Peyer's patch (tissue), 4 donors: ENCODE results near the gene MEGF8. TPM values are rescaled to one million over a fixed set of nuclear protein-coding genes. Genes with fewer than 3 reads are reported as not detected.

Experiments
- DNase-seq, 3 donors: peaks; one replicate each; pipeline ENCODE4 v3.0.0-alpha.2; 2017 to 2019
- H3K27ac ChIP-seq, 4 donors: fragments of 200-600 bp; sonication (generic); one replicate each; pipeline ENCODE4 v1.5.1; 2016 to 2019
- H3K27me3 ChIP-seq, 2 donors: fragments of 200-600 bp; sonication (generic); one replicate each; pipeline ENCODE4 v1.5.1; 2019
- H3K36me3 ChIP-seq, 3 donors: fragments of 200-600 bp; sonication (generic); one replicate each; pipeline ENCODE4 v1.5.1; 2016 to 2019
- H3K4me1 ChIP-seq, 4 donors: fragments of 200-600 bp; sonication (generic); one replicate each; pipeline ENCODE4 v1.5.1; 2016 to 2019
- H3K4me3 ChIP-seq, 4 donors: fragments of 200-600 bp; sonication (generic); 1 replicate in 3 of 4; 2 replicates in 1 of 4; pipeline ENCODE4 v1.5.1; 2016 to 2019; ENCODE audit warnings: mild to moderate bottlenecking in 1 of 4
- H3K9me3 ChIP-seq, 4 donors: fragments of 200-600 bp; sonication (generic); one replicate each; pipeline ENCODE4 v1.5.1; 2016 to 2019; ENCODE audit warnings: mild to moderate bottlenecking in 1 of 4
- POLR2A ChIP-seq, 2 donors: fragments of 450-650 bp; IDR thresholded peaks; one replicate each; pipeline ENCODE4 v1.5.1; 2017; ENCODE audit warnings: antibody characterized with exemption in 2 of 2, mild to moderate bottlenecking in 2 of 2, moderate library complexity in 2 of 2
- total RNA-seq, 4 donors: library from RNA; depleted of rRNA; stranded (reverse); fragments of >200 nt; gene quantifications; one replicate each; pipeline ENCODE4 v1.1.0, GENCODE V29; 2016
- TF ChIP-seq, protein P1 (sequence below), 6 experiments: fragments of 450-650 bp in 4 of 6; fragments of 200-600 bp in 2 of 6; sonication (generic) in 1 of 6; IDR thresholded peaks; one replicate each; pipeline ENCODE4 v1.5.1; 2017 to 2019; ENCODE audit warnings: antibody characterized with exemption in 6 of 6, mild to moderate bottlenecking in 3 of 6, moderate library complexity in 1 of 6

Gene MEGF8
- 10 to 100 TPM; 12.3 to 30.8 (median 22.3) TPM for total RNA-seq

DNA sequence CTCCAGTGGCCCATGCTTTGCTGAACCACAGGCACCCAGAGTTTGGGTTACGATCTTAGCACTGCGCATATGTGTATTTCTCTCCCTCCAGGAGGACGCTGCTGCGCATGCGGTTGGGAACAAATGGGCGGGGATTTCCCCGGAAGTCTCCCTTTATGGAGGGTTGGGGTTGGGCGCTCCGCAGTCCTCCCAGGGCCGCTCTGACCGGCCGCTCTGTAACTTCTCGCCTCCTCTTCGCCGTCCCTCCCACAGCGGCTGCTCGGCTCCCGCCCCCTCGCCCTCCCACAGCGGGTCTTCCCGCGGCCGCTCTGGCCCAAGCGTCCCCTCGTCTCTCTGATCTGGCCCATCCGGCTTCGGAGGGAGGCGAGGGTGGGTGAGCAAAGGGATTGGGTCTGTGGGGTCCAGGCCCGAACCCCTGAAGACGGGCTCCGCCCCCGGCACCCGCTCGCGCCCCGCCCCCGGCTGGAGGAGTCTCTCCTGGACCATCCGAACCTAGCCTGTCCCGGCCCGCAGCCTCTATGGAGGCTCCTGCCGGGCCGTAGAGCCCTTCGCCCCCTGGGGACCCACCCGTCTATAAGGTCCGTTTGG, at the start of gene MEGF8:
MEGF8 (plus strand) TSS at position 328 of the 588 bp plus-strand sequence. CDS start 609 bp downstream, outside the sequence.
- H3K4me3 ChIP-seq, result peak within 1 kb of the TSS; percentile 72 to 93 (median 83)
- H3K27ac ChIP-seq, result peak within 1 kb of the TSS; percentile 61 to 84 (median 72)
- DNase-seq, result peak; percentile 97 to 99 (median 98)
- H3K4me1 ChIP-seq, result peaks cover 0 to 22% (median 12%) of the 10 kb centered on the region in 4 donors
- no peaks in the 10 kb centered on the region for H3K36me3 ChIP-seq
- TF ChIP-seq, protein P1, sequence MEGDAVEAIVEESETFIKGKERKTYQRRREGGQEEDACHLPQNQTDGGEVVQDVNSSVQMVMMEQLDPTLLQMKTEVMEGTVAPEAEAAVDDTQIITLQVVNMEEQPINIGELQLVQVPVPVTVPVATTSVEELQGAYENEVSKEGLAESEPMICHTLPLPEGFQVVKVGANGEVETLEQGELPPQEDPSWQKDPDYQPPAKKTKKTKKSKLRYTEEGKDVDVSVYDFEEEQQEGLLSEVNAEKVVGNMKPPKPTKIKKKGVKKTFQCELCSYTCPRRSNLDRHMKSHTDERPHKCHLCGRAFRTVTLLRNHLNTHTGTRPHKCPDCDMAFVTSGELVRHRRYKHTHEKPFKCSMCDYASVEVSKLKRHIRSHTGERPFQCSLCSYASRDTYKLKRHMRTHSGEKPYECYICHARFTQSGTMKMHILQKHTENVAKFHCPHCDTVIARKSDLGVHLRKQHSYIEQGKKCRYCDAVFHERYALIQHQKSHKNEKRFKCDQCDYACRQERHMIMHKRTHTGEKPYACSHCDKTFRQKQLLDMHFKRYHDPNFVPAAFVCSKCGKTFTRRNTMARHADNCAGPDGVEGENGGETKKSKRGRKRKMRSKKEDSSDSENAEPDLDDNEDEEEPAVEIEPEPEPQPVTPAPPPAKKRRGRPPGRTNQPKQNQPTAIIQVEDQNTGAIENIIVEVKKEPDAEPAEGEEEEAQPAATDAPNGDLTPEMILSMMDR (IDR thresholded peaks at IDR 0.05), result peak in 4 of 6 experiments; percentile 86 to 92 (median 88)
- TF ChIP-seq POLR2A (IDR thresholded peaks at IDR 0.05), result peak; percentile 41 to 81
- H3K27me3 ChIP-seq, result peaks cover 0 to 18% of the 10 kb centered on the region in 2 donors
- H3K9me3 ChIP-seq, result no peaks in the 10 kb centered on the region

DNA sequence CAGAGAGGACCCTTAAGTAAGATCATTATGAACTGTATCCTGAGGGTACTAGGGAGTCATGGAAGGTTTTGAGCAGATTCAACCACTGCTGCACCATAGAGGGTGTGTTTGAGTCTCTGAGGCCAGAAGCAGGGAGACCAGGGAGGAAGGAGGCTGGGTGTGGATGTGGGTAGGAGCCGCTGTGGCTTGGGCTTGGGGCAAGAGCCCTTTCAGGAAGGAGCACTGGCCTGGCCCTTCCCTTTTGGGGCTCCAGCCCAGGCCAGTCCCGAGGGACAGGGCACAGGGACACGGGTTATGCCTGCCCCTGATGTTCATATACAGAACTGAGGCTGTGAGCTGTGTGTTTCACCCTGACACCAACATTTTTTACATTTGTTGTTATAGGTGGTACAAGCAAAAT, 49.2 kb upstream of the MEGF8 start:
- no peak overlapping the region for H3K4me3 ChIP-seq
- peaks cover 0 to 37% (median 0%) of the 10 kb centered on the region in 3 donors for H3K36me3 ChIP-seq
- no peaks in the 10 kb centered on the region for H3K9me3 ChIP-seq
- H3K27me3 ChIP-seq, result no peaks in the 10 kb centered on the region
- DNase-seq, result peak in 1 of 3 donors; percentile 47
- TF ChIP-seq, protein P1 (IDR thresholded peaks at IDR 0.05), result no peak
- TF ChIP-seq POLR2A (IDR thresholded peaks at IDR 0.05), result no peak
- peak overlapping the region in 1 of 4 donors; percentile 38 for H3K27ac ChIP-seq
- H3K4me1 ChIP-seq, result peaks cover 8 to 47% (median 17%) of the 10 kb centered on the region in 4 donors

GRCh38 chr19:42276821-42277220, 48.6 kb upstream of the MEGF8 start:
- TF ChIP-seq, protein P1 (IDR thresholded peaks at IDR 0.05), result no peak
- no peak for TF ChIP-seq POLR2A (IDR thresholded peaks at IDR 0.05)
- no peaks in the 10 kb centered on the region for H3K9me3 ChIP-seq
- H3K27ac ChIP-seq, result peak overlapping the region in 1 of 4 donors; percentile 99
- no peaks in the 10 kb centered on the region for H3K27me3 ChIP-seq
- peaks cover 0 to 34% (median 0%) of the 10 kb centered on the region in 3 donors for H3K36me3 ChIP-seq
- no peak overlapping the region for H3K4me3 ChIP-seq
- peaks cover 12 to 47% (median 21%) of the 10 kb centered on the region in 4 donors for H3K4me1 ChIP-seq
- no peak for DNase-seq

DNA sequence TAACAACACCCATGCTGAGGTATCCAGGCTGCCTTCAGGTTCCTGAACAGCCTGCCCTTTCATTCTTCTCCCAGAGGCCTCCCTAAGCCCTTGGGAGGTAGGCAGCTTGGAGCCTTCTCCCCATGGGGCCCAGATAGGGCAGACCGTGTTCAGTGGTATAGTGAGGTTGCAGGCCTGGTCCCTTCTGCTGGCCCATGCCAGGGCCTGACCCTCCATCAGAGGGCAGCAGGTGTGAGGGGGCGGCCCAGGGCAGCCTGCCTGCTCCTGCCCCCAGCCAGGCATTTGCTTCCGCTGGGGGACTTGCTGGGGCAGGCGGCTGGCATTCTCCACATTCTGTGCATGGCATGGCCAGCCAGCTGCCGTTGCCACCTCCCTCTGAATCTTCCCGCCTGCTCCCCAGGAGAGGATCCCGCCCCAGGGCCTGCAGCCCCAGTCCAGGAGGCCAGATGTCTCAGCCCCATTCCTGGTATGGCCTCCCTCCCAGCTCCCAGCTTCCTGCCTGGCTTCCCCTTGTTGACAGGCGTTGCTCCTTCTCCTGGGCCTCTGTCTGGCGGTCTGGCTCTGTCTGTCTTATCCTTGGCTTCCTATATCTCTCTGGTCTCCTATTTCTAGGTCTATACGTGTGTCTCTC, 47.5 kb upstream of the MEGF8 start:
- Histone ChIP-seq H3K4me1 (peaks cover 14 to 58% (median 30%) of the 10 kb centered on the region in 4 donors), H3K36me3 (peaks cover 0 to 23% (median 0%) of the 10 kb centered on the region in 3 donors), H3K4me3 (no peak overlapping the region), H3K9me3 (no peaks in the 10 kb centered on the region), H3K27ac (peak overlapping the region in 2 of 4 donors; percentile 60 to 99), H3K27me3 (no peaks in the 10 kb centered on the region)
- peak in 1 of 3 donors; percentile 46 for DNase-seq
- TF ChIP-seq, protein P1 (IDR thresholded peaks at IDR 0.05), result no peak
- no peak for TF ChIP-seq POLR2A (IDR thresholded peaks at IDR 0.05)

DNA sequence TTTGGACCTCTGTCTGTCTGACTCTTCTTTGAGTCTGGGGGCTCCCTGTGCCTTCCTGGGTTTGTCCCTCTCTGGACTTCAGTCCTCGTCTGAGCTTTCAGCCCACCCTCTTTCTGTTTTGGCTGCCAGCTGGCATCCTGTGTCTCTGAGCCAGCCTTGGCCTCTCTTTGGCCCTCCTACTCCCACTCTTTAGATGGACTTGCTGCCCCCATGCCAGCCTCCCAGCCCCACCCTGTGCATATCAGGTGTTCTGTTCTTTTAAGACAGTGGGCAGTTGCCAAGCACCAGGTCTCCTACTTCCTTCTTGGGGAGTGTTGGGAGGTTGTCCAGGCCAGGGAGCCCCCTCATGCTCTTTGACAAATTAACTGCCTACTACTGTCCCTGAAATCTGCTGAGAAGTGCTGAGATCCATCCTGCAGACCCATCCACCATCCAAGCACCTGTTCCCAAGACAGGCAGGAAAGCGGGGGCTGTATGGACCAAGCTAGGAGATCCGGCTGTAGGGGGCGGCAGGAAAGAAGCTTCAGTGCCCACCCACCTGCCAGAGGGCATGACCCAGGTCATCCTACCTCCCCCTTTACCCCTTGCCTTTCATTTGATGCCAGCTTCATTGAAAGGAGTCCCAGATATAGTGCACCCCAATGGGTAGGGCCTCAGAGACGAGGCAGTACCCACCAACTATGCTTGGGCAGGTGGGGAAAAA, 46.8 kb upstream of the MEGF8 start:
- DNase-seq, result peak in 1 of 3 donors; percentile 45
- H3K4me3 ChIP-seq, result no peak overlapping the region
- no peak for TF ChIP-seq POLR2A (IDR thresholded peaks at IDR 0.05)
- TF ChIP-seq, protein P1 (IDR thresholded peaks at IDR 0.05), result no peak

More for the DNA sequence above, 46.8 kb upstream of the MEGF8 start:
- peaks cover 15 to 63% (median 33%) of the 10 kb centered on the region in 4 donors for H3K4me1 ChIP-seq
- H3K36me3 ChIP-seq, result peaks cover 0 to 16% (median 0%) of the 10 kb centered on the region in 3 donors
- H3K27me3 ChIP-seq, result no peaks in the 10 kb centered on the region
- peak overlapping the region in 2 of 4 donors; percentile 97 to 99 for H3K27ac ChIP-seq
- H3K9me3 ChIP-seq, result no peaks in the 10 kb centered on the region
